OCI-LY3 (cell line): ENCODE results near the gene ASB6.

ENCODE experiments used
- H2AFZ ChIP-seq: fragments of 200-600, 300-600 bp; shearing (Covaris generic); 2 replicates; pipeline ENCODE4 v1.6.0; 2014; ENCODE audit warnings: antibody characterized with exemption, low read depth, low read length
- H3K27ac ChIP-seq: fragments of 200-600, 300-600 bp; sonication (generic); 2 replicates; pipeline ENCODE4 v1.5.1; 2014; ENCODE audit warnings: mild to moderate bottlenecking, low read length, moderate library complexity, mixed read lengths
- H3K27me3 ChIP-seq: fragments of 200-600, 300-600 bp; sonication (generic); 2 replicates; pipeline ENCODE4 v1.6.1; 2014; ENCODE audit warnings: low read depth, low read length, mixed read lengths
- H3K36me3 ChIP-seq: fragments of 200-600, 300-600 bp; sonication (generic); replicated peaks from 2 replicates; pipeline ENCODE3; 2014; ENCODE audit warnings: low read depth, low read length, mixed read lengths
- H3K4me1 ChIP-seq: fragments of 300-600, 200-600 bp; sonication (generic); 2 replicates; pipeline ENCODE4 v1.6.1; 2014; ENCODE audit warnings: low read length, mixed read lengths
- H3K4me2 ChIP-seq: fragments of 200-600, 300-600 bp; sonication (generic); 2 replicates; pipeline ENCODE4 v1.6.1; 2014; ENCODE audit warnings: low read length, mixed read lengths
- H3K4me3 ChIP-seq: fragments of 300-600, 200-600 bp; sonication (generic); 2 replicates; pipeline ENCODE4 v1.5.1; 2014; ENCODE audit warnings: antibody characterized with exemption, mild to moderate bottlenecking, low read length, moderate library complexity
- H3K79me2 ChIP-seq: fragments of 300-600, 200-600 bp; shearing (Covaris generic); 2 replicates; pipeline ENCODE4 v1.6.1; 2014; ENCODE audit warnings: mild to moderate bottlenecking, low read length, mixed read lengths
- H3K9ac ChIP-seq: fragments of 300-600, 200-600 bp; shearing (Covaris generic); 2 replicates; pipeline ENCODE4 v1.6.0; 2014; ENCODE audit warnings: mild to moderate bottlenecking, low read length, moderate library complexity
- H3K9me3 ChIP-seq: fragments of 200-600, 300-600 bp; shearing (Covaris generic); 2 replicates; pipeline ENCODE4 v1.6.1; 2014; ENCODE audit warnings: low read length, mixed read lengths; ENCODE audit not compliant: insufficient read depth
- H4K20me1 ChIP-seq: fragments of 200-600, 300-600 bp; sonication (generic); 2 replicates; pipeline ENCODE4 v1.6.1; 2016; ENCODE audit warnings: low read length, mixed read lengths; ENCODE audit not compliant: insufficient read depth
- EZH2phosphoT487 ChIP-seq: fragments of 200-600 bp; shearing (Covaris generic); IDR thresholded peaks from 2 replicates; pipeline ENCODE4 v1.6.1; 2018; ENCODE audit warnings: antibody characterized with exemption, mixed run types, low read depth
- TF ChIP-seq, protein P1 (sequence below): fragments of 200-600, 300-600 bp; sonication (generic); IDR thresholded peaks from 2 replicates; pipeline ENCODE4 v1.5.1; 2014; ENCODE audit warnings: antibody characterized with exemption, low read length, low read depth

Gene ASB6

GRCh38 chr9:129676975-129677374 lies 35.0 kb upstream of the ASB6 start:
- Histone ChIP-seq H3K27ac (no peak overlapping the region), H3K27me3 (no peaks in the 10 kb centered on the region; the same call in 1 of the 2 replicates), H3K4me2 (no peak overlapping the region), H3K9ac (no peak overlapping the region), H4K20me1 (no peaks in the 10 kb centered on the region), H3K4me3 (no peak overlapping the region), H3K79me2 (no peaks in the 10 kb centered on the region), H3K9me3 (no peaks in the 10 kb centered on the region), H3K4me1 (no peaks in the 10 kb centered on the region), H3K36me3 (no peaks in the 10 kb centered on the region), H2AFZ (no peak overlapping the region)
- no peak for TF ChIP-seq EZH2phosphoT487
- TF ChIP-seq, protein P1, sequence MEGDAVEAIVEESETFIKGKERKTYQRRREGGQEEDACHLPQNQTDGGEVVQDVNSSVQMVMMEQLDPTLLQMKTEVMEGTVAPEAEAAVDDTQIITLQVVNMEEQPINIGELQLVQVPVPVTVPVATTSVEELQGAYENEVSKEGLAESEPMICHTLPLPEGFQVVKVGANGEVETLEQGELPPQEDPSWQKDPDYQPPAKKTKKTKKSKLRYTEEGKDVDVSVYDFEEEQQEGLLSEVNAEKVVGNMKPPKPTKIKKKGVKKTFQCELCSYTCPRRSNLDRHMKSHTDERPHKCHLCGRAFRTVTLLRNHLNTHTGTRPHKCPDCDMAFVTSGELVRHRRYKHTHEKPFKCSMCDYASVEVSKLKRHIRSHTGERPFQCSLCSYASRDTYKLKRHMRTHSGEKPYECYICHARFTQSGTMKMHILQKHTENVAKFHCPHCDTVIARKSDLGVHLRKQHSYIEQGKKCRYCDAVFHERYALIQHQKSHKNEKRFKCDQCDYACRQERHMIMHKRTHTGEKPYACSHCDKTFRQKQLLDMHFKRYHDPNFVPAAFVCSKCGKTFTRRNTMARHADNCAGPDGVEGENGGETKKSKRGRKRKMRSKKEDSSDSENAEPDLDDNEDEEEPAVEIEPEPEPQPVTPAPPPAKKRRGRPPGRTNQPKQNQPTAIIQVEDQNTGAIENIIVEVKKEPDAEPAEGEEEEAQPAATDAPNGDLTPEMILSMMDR = no peak

- Histone ChIP-seq H3K4me3 (no peak overlapping the region), H3K4me1 (no peaks in the 10 kb centered on the region), H3K9me3 (no peaks in the 10 kb centered on the region), H4K20me1 (no peaks in the 10 kb centered on the region), H2AFZ (no peak overlapping the region), H3K27ac (no peak overlapping the region), H3K27me3 (no peaks in the 10 kb centered on the region; the same call in 1 of the 2 replicates), H3K9ac (no peak overlapping the region), H3K4me2 (no peak overlapping the region), H3K36me3 (no peaks in the 10 kb centered on the region), H3K79me2 (no peaks in the 10 kb centered on the region)
- TF ChIP-seq EZH2phosphoT487 = no peak
- TF ChIP-seq, protein P1 = no peak
Measured at GRCh38 chr9:129676287-129676686, 34.3 kb upstream of the ASB6 start.

DNA sequence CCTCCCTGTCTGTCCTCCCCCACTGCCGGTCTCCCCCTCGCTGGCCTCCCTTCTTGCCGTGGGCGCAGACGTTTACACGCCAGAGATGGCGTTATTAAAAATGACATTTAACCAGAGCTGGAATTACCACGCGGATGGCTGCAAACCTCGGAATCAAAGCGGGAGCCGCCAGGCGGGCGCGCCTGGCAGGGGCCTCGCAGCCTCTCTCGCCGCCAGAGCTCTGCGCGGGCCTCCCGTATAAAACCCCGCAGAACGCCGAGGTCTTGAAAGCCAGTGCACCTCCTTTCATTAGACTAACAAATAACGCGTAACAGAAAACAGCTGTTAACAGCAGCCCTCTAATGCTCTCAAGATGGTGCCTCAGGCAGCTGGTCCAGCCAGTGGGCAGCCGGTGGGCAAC lies 33.7 kb upstream of the ASB6 start:
- no peak overlapping the region for H3K27ac ChIP-seq
- H3K36me3 ChIP-seq = no peaks in the 10 kb centered on the region
- H3K4me3 ChIP-seq = no peak overlapping the region
- H3K27me3 ChIP-seq = no peaks in the 10 kb centered on the region; the same call in 1 of the 2 replicates
- H3K4me2 ChIP-seq = no peak overlapping the region
- no peak overlapping the region for H3K9ac ChIP-seq
- TF ChIP-seq, protein P1 = no peak
- TF ChIP-seq EZH2phosphoT487 = no peak
- H3K4me1 ChIP-seq = no peaks in the 10 kb centered on the region
- no peak overlapping the region for H2AFZ ChIP-seq
- no peaks in the 10 kb centered on the region for H3K9me3 ChIP-seq
- no peaks in the 10 kb centered on the region for H3K79me2 ChIP-seq
- H4K20me1 ChIP-seq = no peaks in the 10 kb centered on the region

GRCh38 chr9:129674229-129674628 lies 32.3 kb upstream of the ASB6 start:
- H3K9ac ChIP-seq = no peak overlapping the region

More at GRCh38 chr9:129674229-129674628, 32.3 kb upstream of the ASB6 start:
- H3K4me3 ChIP-seq = no peak overlapping the region
- H3K27ac ChIP-seq = no peak overlapping the region
- H3K4me2 ChIP-seq = no peak overlapping the region
- H3K36me3 ChIP-seq = no peaks in the 10 kb centered on the region
- H3K79me2 ChIP-seq = no peaks in the 10 kb centered on the region
- H3K9me3 ChIP-seq = no peaks in the 10 kb centered on the region
- no peaks in the 10 kb centered on the region for H3K4me1 ChIP-seq
- H2AFZ ChIP-seq = no peak overlapping the region
- TF ChIP-seq EZH2phosphoT487 = no peak
- TF ChIP-seq, protein P1 = no peak
- no peaks in the 10 kb centered on the region; the same call in 1 of the 2 replicates for H3K27me3 ChIP-seq
- H4K20me1 ChIP-seq = no peaks in the 10 kb centered on the region
